Measurements from ENCODE around the gene RABIF.
"Not testable (repeated sequence)": the region's sequence is repeated elsewhere in the genome, so short reads cannot be mapped to it uniquely, and the experiment has no call there.

RABIF gene

DNA sequence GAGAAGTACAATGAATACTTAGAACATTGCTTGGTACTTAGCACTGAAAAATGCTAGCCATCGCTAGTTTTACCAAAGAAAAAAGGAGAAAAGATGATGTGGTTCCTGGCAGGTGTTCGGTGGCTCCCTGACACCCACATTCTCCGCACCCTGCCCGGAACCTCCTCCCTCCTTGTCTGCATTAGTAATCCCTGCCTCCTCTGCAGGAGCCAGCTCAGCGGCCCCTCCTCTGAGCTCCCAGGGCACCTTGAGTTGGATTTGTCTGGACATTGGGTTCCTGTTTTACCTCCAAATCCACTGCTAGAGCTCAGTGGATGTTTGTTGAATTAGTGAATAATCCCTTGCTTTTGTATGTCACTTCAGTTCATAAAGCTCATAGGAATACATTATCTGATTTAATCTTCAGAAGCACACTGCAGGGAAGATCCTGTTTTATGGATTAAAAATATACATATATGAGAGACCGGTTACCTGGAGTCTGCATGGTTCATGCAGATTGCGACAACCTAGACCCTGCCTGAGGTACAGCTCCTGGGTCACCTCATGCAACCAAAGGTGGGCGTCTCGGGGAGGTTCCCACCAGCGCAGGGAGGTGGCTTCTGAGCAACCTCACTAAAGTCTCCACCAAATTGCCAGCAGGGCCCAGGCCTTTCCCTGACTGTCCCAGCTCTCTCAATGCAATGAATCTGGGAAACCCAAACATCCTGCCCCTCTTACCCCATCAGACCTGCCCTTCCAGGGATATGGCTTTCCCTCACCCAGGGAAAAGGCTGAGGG is 54.0 kb downstream of the RABIF start:
- no peak for DNase-seq (ENCODE audit: low read depth)

DNA sequence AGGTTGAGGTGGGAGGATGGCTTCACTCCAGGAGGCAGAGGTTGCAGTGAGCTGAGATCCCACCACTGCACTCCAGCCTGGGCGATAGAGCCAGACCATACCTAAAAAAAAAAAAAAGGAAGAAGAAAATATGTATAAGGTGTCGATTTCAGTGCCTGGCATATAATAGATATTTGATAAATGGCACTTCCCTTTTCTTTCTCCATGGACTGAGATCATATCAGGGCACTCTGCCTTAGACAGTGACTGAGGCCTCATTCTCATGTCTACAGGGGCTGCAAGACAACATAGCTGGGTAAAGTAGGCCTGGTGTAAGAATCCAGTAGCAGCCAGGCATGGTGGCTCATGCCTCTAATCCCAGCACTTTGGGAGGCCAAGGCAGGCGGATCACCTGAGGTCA is 57.0 kb downstream of the RABIF start:
- DNase-seq (ENCODE audit: low read depth): no peak

DNA sequence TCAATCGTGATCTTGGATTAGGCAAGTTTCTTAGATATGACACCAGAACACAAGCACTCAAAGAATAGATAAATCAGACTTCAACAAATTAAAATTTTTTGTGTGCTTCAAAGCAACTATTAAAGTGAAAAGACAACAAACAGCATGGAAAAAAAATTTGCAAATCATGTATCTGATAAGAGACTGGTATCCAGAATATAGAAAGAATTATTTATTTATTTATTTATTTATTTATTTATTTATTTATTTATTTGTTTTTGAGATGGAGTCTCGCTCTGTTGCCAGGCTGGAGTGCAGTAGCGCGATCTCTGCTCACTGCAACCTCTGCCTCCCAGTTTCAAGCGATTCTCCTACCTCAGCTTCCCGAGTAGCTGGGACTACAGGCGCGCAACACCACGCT is 59.7 kb downstream of the RABIF start:
- DNase-seq (ENCODE audit: low read depth): not testable (repeated sequence)

Measured in activated T-cell treated with anti-CD3 and anti-CD28 coated beads for 1 hour (primary cell).